GM12892 (cell line): ENCODE data around the gene ANKRD49.
A peak's percentile ranks its signal among the peaks of the same experiment; 100 is the strongest.
"Not testable (repeated sequence)": the region's sequence is repeated elsewhere in the genome, so short reads cannot be mapped to it uniquely, and the experiment has no call there.

Source experiments
- DNase-seq: peaks from one replicate; pipeline ENCODE4 v3.0.0; 2011; ENCODE audit not compliant: insufficient read length
- FAIRE-seq: peaks from 2 replicates; lab custom pipeline; 2011; peaks lifted over from hg19 to GRCh38; lab: Jason Lieb, UNC
- POLR2A ChIP-seq: IDR thresholded peaks from 2 replicates; pipeline ENCODE4 v1.6.1; 2011; ENCODE audit warnings: low read depth, low read length, control low read depth
- POLR2AphosphoS5 ChIP-seq: IDR thresholded peaks from 2 replicates; pipeline ENCODE4 v1.6.1; 2011; ENCODE audit warnings: low read depth, low read length, control low read depth
- TAF1 ChIP-seq: IDR thresholded peaks from 2 replicates; pipeline ENCODE4 v1.6.1; 2011; ENCODE audit warnings: low read depth, mild to moderate bottlenecking, control low read depth, low read length, borderline replicate concordance

ANKRD49 gene

DNA sequence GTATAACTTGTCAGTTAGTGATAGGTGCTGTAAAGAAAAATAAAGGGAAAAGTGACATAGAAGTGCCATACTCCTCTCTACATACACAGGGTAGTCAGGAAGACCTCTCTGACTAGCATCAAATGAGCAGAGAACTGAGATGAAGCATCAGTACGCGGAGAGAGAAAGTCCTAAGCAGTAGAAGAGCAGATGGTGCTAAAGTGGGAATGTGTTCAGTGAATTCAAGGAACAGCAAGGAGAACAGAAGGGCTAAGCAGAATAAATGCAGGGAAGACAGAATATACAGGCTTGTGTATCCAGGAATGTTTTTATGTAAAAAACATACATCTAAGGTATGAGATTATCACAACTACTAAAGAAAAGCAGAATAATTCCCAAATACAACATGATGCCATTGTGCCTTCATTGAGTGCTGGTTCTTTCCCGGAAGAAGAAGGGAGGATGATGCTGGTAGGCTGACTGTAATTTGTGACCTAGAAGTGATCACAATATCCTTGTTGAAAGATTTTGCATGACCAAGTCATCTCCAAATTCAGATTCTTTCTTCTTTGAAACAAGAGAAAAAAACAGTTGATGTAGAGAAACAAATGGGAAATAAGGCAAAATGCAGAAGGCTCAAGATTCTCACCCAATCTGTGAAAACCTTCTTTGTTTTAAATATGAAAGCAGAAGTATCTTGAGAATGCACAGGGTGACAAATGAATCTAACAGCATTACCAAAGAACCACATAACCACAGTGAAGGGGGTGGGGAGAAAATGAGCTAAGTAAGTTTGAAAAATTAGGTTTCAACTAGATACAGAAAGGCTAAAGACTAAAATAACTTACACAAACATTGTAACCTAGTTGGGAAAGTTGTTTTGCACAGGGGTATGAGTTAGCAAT lies 20.6 kb upstream of the ANKRD49 start:
- TF ChIP-seq POLR2A: no peak
- DNase-seq (no peak), FAIRE-seq (peak; percentile 96)

DNA sequence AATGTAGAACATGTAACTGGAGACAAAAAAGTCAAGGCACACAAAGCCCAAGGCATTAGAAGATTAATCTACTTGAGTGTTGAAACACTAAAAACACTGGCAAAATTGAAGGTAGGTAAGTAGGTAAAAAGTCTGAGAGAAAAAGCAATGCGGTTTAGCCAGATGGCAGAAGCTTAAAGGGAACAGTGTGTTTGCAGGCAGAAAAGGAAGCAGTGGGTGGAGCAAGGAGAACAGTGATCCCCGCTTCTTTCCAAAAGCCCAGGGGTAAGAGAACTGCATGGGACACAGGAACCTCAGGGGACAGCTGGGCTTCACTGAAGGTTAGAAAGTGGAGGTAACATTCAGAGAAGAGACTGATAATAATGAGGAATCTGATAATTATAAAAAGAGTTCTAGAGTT lies 16.2 kb upstream of the ANKRD49 start:
- DNase-seq (no peak), FAIRE-seq (peak; percentile 78)
- TF ChIP-seq POLR2A: no peak

DNA sequence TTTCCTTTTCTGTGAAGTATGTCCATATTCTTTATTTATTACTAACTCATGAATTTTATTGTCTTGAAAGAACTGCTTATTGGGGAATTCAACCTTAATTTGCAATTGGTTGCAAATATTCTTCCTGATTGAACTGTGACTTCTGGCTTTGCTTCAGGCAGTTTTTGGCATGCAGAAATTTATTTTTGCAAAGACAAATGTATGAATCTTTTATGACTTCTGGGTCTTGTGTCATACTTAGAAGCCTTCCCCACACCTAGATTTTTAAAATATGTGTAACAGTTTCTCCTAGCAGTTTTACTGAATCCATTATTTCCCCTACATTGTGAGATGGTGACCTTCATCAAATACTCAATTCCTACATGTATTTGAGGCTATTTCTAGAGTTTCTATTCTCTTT lies 12.4 kb upstream of the ANKRD49 start:
- DNase-seq (no peak), FAIRE-seq (no peak)
- TF ChIP-seq POLR2A (no peak), POLR2AphosphoS5 (no peak), TAF1 (no peak)

DNA sequence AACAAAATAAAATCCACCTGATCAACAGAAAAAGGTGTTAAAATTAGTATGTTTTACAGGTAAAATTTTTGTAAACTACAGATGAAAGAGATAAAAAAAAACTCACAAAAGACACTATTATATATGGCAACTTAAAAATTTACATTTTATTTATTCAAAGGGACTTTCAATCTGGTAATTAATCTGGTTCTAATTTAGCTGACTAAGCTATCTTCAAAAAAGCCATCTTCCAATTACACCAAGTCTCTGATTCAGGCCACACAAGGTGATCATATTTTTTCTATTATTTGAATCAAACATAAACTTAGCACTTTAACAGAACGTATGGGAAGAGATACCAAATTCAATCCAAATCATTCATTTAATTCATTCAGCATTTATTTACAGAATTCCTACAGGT lies 7.7 kb upstream of the ANKRD49 start:
- FAIRE-seq: no peak
- no peak for TF ChIP-seq POLR2A
- no peak for DNase-seq

DNA sequence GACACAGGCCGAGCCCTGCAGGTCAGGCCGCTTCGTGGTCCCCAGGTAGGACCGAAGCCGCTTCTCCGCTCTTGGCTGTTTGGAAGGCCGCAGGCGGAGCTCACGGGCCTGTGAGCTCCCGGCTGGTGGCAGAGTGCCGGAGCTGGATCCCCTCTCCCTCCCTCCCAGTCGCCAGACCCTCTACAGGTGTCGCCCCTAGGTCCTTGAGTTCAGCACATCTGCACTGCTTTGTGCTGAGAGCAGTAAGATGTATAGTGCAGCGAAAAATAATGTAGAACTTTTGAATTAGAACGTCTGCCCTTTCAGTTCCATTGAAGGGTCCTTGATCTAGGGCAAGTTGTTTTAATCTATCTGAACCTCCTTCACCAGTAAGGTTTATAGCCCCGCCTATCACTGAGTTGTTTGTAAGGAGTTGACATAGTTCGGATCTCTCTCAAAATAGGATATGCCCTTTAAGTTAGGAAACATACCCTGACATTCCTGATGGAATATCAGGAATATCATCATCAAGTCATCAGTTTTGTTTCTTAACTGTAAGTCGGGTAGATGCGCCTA lies 419 bp downstream of the ANKRD49 start:
- no peak for FAIRE-seq
- no peak for DNase-seq
- no peak for TF ChIP-seq POLR2AphosphoS5
- no peak for TF ChIP-seq TAF1
- no peak for TF ChIP-seq POLR2A

DNA sequence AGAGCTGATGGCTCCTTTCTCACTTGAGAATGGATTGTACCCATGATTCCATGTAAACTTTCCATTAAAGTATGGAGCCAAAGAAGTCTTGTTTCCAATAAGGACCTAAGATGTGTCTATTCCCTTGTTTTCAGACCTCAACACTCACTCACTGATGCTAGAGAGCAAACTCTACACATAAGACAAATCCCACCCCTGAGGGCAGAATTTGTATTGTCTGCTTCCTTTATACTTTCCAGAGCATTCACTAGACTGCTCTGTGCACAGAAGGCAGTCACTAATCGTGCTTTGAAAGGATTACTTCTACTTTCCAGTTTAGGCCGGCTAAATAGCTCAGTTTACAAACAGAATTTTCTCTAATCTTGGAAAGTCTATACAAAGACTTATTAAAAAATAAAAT lies 6.4 kb downstream of the ANKRD49 start:
- TF ChIP-seq POLR2AphosphoS5 (no peak), TAF1 (no peak), POLR2A (no peak)
- no peak for DNase-seq
- peak; percentile 66 for FAIRE-seq

DNA sequence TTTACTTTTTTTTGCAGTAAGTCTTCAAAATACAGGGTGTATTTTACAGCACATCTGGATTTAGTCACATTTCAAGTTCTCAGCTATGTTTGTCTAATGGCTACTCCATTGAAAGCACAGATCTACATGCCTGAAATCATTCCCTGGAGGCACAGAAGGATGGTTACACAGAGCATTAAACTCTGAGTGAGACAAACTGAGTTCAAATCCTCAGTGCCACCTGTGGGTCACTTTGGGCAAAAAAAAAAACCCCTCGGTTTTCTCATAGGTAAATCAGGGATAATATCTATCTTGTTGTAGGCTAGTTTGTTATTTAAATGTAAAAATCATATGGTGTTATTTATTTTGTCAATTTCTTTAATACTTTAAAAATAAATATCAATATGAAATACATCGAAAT lies 7.7 kb downstream of the ANKRD49 start:
- FAIRE-seq (no peak), DNase-seq (no peak)
- TF ChIP-seq POLR2A: no peak
- no peak for TF ChIP-seq TAF1
- no peak for TF ChIP-seq POLR2AphosphoS5

DNA sequence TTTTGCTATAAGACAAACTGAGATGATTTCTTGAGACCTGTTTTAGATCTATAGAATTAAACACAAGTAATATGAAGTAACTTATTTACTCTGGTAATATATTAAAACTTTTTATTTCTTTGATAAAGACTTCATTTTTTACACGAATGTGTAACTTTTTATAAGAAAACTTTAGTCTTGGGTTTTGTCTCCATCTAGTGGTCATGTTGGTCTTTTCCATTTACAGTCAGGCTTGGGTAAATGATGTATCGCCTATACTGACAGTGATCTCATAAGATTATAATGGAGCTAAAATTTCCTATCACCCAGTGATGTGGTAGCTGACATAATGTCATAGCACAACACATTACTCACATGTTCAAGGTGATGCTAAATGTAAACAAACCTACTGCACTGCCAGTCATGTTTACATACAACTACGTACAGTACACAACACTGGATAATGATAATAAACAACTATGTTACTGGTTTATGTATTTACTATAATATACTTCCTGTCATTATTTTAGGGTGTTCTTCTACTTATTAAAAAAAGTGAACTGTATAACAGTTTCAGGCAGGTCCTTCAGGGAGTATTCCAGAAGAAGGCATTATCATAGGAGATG lies 11.0 kb downstream of the ANKRD49 start:
- peak; percentile 82 for FAIRE-seq
- DNase-seq: no peak
- TF ChIP-seq TAF1 (no peak), POLR2AphosphoS5 (no peak), POLR2A (no peak)

DNA sequence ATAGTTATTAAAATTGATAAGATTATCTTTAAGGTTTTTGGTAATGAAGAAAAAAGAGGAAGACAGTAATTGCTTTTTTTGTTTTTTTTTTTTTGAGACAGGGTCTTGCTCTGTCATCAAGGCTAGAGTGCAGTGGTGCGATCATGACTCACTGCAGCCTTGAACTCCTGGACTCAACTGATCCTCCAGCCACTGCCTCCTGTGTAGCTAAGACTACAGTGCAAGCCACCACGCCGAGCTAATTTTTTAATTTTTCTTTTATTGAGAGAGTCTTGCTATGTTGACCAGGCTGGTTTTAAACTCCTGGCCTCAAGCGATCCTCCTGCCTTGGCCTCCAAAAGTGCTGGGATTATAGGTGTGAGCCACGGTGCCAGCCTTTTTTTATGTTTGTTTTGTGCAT lies 12.7 kb downstream of the ANKRD49 start:
- FAIRE-seq, DNase-seq: not testable (repeated sequence)

DNA sequence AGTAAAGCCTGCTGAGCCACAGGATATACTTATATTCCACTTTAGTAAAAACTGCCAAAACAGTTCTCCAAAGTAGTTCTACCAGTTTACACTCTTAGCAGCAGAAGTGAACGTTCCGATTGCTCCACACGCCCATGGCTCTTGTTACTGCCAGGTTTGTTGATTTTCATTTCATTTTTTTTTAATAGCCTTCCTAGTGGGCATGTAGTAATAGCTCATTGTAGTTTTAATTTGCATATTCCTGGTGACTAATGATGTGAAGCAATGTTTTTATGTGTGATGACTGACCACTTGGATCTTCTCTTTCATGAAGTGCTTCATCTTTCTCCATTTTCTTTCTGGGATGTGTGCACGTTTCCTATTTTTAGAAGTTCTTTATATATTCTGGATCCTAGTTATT lies 13.7 kb downstream of the ANKRD49 start:
- DNase-seq (no peak), FAIRE-seq (no peak)
- TF ChIP-seq POLR2A: no peak
- TF ChIP-seq TAF1: no peak
- no peak for TF ChIP-seq POLR2AphosphoS5

DNA sequence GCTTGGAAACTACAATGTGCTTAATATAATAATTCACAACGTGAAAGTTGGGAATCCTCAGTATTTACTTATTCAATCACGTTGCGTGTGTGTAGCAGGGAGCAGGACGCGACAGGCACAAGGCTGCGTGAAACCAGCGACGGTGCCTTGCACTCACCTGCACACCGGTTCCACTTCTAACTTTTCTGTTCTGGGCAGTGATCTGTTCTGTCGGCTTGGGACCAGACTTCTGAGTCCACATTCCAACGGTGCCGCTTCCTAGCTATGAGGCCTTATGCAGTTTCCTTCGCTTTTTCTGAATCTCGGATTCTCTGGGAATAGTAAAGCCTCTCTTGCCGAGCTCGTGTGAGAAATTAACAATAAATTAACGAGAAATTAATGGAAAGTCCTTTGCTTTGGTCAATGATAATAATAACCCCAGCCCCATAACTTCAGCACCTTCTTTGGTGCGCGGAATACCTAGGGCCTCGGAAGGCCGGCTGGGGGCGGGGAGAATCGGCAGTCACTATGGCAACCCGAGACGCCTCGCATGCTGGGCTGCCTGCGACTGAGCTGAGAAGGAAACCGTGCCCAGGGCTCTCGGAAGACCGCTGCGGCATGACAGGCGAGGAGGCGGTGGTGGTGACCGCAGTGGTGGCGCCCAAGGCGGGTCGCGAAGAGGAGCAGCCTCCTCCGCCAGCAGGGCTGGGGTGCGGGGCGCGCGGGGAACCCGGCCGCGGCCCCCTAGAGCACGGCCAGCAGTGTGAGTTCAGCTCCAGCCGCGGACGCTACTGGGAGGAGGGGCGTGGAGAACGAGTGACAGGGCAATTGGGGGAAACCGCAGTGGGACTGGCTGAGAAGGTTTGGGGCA lies 18.4 kb downstream of the ANKRD49 start, which contains the start of gene C11orf97:
Gene C11orf97 (plus strand): TSS at position 530 of the 850 bp plus-strand sequence. CDS start 68 bp downstream, at position 598.
- DNase-seq: peak; percentile 23
- FAIRE-seq: no peak
- TF ChIP-seq POLR2A (no peak), TAF1 (no peak), POLR2AphosphoS5 (no peak)
